SW480 (cell line): ENCODE measurements around the gene NOD2.

Experiments used
- DNase-seq: peaks from one replicate; pipeline ENCODE4 v3.0.0-alpha.2; 2016; ENCODE audit warnings: low spot score

NOD2 gene

DNA sequence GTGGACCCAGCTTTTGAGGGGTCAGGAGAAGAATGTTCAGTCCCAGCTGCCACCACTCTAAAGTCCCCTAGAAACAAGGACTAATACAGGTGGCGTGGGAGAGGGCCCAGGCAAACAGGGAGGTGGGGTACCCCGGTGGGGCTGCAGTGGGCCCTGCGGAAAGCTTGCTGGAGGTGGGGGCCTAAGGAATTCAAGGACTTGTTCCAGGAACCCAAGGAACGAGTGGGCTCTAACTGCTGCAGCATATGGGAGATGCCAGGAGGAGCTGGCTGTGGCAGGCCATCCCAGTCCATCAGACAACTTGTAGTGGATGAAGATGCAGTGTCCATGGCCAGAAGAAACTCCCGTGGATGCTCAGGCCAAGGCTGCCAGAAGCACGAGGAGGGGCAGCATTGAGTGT, 22.9 kb upstream of the NOD2 start:
- no peak for DNase-seq

DNA sequence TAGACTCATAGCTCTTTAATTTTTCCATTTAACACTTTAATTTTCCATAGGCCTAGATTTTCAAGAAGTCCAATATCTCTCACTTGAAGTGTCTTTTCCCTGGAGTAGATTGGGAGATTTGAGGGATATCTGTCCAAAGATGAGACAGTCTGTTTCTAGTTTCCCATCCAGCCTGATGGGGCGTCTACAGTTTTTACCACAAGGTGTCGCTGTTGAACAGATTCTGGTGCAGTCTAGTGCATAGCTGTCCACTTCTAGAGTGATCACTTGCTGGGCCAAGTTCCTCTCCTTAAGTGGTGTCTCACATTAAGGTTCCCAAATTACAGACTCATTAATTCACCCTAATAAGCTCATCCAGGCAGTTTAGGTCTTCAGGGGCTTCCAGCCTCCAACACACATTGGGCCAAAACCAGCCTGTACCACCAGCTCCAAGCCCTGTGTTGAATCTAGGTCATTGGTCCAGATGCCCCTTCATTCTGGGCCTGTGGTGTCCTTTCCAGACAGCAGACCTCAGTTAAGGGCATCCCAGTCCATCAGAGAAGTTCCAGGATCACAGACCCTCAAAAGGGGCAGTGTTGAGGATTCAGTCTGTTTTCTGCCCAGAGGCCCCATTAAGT, 21.7 kb upstream of the NOD2 start:
- no peak for DNase-seq

DNA sequence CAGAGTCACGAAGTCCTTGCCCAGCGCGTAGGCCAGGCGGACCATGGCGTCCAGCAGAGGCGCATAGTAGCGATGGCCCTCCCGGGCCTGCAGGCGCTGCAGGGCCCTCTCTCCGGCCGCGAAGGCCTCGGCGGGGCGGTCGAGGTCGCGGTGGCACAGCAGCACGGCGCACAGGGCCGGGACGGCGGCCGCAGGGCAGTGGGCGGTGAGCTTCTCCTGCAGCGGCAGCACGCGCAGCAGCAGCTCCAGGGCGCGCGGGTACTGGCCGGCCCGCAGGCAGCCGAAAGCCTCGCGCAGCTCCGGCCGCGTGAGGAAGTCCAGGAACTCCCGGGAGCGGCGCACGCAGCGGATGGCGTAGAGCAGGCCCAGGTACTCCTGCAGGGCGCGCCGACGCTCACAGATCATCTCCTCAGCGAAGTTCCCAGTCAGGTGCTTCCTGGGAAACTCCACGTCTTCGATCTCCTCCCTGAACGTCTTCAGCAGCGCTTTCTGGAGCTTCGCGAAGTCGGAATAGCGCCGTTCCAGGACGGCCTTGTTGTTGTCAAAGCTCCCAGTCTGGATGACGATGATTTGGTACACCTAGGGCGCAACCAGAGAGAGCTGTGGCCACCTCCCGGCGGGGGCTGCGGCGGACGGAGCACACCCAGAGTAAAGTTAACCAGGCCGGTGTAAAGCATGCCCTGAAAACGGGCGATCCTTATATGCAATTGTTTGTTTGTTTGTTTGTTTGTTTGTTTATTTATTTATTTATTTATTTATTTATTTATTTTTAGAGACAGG, 19.7 kb upstream of the NOD2 start:
- DNase-seq, result no peak

DNA sequence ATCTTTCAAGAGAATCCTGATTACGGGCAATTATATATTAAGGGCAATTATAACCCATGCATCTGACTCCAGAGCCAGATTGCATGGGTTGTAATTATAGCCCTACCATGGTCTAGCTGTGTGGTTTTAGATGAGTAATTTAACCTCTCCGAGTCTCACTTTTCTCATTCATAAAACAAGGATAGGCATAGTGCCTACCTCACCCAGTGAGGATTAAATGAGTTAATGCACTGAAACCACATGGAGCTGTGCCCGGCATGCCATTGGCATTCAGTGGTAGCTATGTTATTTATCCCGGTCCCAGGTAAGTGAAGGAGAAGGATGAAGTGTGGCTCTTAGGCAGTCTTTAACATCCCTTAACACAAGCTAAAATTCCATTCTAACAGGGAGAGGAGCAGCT, 18.6 kb upstream of the NOD2 start:
- no peak for DNase-seq

DNA sequence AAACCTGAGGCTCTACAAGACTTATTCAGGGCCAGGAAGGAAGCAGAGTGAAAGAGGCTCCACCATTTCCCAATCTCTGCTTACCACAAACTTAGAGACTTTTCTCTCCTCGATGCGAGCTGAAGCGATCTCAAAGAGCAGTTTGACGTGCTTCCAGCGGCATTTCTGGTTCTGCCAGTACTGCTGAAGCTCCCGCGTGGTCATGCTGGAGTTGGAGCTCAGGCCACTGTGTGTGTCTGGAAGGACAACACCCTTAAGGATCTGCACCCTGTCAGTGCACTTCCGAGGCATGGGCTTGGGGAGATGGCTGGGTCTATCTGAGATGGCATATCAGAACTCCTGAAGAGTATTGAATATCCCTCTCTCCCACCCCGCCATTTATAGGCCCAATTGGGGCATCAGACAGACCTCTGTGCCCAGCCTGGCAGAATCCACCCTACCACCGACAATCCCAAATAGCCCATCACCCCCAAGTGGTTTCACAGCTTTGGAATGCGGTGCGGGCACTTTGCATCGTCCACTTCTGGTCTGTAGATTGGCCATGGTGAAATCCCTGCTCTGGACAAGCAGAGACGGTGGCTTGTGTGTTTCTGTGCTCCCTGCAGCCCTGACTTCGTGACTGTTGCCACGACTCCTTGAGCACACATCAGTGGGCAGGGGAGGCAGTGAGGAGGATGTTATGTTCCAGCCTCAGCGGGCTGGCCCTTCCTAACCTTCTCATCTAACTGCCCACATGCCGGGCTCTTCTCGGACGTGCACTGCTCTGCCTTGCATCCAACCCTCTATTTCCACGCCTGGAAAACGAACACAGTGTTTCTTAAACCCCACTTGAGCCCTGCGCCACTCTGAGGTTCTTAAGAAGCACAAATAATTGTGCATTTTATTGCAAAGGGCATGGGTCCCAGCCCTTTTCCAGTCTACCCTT, 17.5 kb upstream of the NOD2 start:
- DNase-seq, result no peak

DNA sequence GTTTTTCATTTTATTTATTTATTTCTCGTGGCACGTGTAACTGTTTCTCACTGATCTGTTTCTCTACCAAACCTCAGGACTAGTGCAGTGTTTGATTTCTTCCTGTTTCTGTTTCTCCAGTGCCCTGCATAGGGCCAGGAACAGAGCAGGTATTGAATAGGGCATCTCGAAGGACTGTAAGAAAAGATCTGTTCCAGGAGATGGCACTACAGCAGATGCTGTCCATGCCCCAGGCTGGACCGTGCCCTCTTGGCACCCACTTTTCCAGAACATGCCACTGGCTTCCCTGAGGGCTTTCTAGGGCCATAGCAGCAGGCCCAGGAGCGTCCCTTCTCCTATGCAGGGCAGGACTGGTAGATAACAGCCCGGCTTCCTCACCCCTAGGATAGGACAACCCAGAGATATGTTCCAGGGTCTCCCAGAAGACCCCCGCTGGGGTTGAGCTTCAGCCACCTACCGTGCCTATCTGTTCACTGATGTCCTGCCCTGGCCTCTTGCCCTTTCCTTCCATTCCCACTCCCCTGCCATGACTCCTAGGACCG, 16.7 kb upstream of the NOD2 start:
- no peak for DNase-seq

DNA sequence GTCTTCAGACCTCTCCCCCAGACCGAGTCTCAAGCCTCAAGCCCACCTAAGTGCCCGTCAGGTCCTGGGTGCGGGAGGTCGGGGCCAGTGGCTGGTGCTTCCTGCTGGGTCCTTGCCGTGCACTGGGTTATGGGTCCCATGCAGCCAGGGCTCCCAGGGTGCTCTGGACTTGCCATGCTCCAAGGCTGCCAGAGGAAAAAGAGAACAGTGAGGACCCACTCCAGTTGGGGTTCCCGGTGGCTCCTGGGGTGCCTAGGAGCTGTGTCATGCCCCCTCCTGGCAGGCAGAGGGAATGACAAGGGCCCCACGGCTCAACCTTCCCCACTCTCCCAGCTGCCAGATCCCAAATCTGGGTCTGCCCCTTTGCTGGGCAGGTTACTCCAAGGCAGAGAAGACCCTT, 16.1 kb upstream of the NOD2 start:
- no peak for DNase-seq

DNA sequence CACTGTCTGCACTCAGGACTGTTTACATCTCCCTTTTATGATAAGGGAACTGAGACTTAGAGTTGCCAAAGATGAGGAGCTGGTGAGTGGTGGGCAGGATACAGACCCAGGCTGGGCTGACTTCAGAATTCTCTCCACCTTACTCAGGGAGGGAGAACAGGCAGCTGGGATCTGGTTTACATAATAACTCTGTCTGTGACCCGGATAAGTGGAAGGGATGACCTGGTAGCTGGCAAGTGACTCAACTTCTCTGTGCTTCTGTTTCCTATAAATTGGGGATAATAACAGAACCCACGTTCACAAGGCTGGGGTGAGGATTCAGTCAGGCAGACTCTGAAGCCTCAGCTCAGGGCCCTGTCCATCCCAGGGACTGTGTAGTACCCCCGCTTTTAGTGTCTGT, 14.9 kb upstream of the NOD2 start:
- DNase-seq, result no peak

DNA sequence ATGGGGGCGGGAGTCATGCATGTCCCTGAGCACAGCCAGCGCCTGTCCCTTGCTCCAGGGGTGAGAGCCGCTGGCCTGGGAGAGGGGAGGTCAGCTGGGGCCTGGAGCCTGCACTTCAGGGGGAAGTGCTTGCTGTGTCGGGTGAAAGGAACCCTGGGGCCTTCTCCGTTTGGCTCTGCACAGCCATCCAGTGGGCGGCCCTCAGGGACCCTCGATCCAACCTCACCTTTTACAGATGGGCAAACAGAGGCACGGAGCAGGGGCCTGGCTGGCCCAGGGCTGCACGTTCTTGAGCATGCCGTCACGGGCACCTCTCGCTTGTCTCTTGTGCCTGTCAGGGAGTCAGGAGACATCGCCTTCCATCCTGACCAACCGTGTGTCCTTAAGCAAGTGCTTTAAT, 14.1 kb upstream of the NOD2 start:
- no peak for DNase-seq

DNA sequence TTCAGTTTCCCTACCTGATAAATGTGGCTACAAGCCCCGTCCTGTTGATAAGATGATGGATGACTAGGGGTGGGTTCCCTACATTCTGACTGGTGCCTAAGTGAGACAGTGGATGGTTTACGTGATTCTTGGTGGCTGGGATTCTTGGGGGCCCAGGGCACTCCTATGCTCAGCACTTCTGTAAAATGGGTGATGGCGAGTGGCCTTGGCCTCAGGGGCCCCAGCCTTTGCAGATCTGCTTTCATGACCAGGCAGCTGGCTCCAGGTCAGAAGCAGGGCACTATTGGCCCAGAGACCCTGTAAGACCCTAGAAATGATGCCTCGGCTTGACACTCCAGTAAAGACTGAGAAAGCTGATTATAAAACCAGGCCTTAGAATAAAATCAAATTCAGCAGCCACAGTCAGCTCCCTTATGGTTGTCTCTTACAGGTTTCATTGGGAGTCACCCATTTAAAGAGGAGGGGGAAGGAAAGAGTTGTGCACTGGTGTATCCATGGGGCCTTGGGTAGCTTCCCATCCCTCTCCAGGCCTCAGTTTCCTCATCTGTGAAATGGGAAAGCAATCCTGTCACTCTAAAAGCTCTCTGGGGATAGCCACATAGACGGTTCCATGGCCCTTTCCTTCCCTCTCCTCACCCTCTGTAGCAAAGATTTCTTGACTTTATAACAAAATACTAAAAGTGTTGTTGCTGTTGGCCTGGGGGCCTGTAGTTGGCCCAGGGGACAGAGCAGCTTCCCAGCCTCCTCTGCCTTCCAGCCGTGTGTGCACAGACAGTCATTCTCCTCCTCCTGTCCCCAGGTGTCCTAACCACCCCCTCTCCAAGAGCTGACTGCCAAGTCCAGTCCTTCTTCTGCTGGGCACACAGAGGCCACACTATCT, 13.5 kb upstream of the NOD2 start:
- no peak for DNase-seq

DNA sequence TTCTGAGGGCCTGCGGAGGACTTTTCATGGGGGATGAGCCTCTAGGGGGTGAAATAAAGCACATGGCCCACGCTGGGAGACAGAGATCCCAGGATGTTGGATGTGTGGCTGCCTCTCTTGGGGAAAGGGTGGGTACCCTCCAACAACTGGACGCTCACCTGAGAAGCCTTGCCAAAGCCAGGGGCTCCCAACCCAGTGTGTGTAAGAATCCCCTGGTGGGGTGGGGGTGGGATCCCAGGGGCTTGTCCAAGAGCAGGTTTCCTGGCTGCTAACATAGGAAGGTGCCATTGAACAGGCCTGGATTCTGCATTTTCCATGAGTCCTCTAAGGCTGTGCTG, 12.9 kb upstream of the NOD2 start:
- no peak for DNase-seq

DNA sequence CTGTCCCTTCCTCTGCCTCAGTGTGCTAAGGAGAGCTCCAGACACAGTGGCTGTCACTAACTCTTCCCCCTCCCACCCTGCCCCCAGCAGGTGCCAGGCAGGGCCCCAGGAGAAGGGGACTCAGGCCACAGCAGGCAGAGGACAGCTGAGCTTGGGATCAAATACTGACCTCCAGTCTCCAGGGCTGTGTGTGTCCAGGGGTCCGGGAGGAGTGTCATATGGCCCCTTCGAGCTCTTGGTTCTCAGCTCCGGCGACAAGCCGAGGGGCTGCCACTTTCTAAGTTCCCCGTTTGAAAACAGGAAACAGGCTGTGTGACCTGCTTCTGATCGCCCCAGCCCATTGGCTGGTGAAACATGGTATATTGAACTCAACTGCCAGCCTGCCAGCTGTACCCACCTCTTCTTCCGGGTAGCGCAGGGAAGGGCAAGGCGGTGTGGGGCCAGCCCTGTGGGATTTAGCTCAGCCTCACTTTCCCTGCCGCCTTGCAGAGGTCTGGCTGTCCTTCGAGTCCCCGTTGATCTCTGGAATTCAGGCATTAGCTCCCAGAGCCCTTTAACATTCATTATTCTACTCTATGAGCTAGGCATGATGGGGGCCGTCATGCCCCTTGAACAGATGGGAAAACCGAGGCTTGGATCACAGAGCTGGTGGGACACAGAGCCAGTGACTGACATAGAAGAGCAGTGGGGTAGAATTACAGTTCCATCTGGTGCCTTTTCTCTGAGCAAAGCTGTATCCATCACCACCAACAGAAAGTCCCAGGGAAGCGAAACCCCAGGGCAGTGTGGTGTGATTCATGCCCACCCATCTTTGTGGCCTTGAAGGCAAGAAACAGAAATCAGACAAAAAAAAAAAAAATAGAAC, 12.2 kb upstream of the NOD2 start, which contains the start of gene SNX20:
Gene SNX20 (minus strand): TSS at position 292 of the 865 bp plus-strand sequence. CDS start 3,786 bp downstream, outside the sequence.
- DNase-seq, result no peak

DNA sequence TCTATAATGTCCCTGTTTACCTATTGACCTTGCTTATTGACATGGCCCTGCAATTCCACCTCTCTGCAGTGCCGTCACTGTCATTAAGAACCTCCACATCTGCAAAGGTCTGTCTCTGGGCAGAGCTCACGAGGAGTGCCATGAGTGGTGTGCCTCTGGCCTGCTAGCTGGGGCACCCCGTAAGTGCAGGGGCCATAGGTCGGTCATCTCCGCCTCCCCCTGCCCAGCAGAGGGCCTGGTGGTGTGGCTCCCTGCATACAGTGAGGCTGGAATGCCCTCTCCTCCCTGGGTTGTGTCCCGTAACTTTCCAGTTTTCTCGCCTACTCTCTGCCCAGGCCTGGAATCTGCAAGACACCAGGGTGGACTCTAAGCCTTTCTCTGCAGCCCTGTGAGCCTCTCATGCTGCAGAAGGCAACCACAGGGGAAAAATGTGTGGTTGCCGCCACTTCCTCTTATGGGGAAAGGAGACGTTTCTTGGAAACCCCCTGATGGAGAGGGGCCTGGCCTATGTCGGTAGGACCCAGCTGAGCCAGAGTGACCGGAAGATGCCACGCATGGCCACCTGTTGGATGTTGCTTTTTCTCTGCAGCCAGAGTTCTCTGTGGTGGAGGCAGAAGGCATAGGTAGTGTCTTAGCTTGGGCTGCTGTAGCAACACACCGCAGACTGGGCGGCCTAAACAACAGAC, 9.6 kb upstream of the NOD2 start:
- no peak for DNase-seq

DNA sequence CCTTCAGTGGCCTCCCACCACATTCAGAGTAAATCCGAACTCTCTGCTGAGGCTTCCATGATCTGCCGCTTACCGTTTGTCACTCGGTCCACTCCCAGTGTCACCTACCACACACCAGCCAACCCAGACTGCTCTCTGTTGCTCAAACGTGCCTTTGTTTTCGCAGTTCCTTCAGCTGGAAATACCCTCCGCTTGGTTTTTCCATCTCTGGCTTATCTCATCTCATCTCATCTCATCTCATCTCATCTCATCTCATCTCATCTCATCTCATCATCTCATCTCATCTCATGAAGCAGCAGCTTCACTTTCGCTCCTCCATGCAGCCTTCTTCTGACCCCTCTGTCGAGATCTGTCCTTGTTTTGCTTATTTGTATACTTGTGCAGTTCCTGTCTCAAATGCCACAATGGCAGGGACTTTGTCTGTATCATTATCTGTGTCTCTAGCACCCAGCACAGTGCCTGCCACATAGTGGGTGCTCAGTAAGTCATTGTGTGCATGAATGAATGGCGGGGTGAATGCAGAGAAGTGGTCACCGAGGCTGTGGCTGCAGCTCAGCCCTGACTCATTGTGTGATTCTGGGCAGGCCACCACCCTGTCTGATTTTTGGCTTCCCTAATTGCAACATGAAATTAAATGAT, 8.5 kb upstream of the NOD2 start:
- no peak for DNase-seq

DNA sequence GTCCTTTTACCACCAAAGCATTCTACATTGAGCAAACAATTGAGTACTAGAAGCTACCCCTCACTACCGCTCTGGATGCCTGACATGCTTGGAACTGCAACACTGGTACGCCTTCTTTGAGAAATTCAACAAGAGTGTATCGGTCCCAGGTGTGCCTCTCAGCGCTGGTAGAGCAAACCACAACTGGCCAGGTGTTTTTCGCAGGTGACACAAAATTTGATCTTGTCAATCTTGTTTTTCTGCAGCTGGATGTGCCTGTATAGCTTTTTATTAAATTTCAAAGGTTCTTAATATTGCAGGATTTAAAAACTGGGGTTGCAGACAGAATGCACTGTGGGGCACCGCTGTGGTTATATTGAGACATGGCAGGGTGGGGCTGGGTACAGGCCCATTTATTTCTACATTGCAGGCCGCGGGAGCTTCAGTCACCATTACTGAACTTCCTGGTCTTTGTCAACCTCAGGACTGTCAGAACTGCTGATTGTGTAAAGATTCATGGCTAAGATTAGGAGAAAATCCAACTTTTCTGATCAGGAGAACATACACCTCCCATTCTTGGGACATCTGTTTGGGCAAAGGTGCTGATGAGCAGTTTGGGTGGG, 7.8 kb upstream of the NOD2 start:
- DNase-seq, result no peak

DNA sequence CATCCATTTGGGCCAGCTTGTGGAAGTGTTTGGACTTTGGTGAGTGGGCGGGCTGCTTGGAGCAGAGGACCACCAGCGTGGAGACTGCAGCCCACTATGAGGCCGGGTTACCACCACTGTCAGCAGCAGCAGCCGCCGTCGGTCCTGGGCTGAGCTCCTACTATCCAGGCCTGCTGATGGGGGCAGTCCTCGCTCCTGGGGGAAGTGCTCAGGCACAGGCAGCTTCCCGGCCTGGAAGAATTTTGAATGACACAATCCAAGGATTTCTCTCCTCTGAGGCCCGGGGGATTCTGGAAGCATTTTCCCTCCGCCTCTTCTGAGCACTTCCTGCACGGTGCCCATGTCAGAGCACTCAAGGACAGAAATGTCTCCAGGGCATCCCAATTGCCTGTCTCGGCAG, 5.3 kb upstream of the NOD2 start:
- DNase-seq, result no peak

DNA sequence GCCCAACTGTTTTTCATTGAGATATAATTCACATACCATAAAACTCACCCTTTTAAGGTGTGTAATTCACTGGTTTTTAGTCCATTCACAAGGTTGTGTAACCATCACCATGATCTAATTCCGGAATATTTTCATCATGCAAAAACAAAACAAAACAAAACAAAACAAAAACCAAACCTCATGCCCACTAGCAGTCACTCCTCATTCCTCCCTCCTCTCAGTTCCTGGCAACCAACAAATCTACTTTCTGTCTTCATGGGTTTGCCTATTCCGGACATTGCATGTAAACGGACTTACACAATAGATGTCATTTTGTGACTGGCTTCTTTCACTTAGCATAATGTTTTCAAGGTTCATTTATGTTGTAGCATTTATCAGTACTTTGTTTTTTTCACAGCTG, 4.5 kb upstream of the NOD2 start:
- no peak for DNase-seq

DNA sequence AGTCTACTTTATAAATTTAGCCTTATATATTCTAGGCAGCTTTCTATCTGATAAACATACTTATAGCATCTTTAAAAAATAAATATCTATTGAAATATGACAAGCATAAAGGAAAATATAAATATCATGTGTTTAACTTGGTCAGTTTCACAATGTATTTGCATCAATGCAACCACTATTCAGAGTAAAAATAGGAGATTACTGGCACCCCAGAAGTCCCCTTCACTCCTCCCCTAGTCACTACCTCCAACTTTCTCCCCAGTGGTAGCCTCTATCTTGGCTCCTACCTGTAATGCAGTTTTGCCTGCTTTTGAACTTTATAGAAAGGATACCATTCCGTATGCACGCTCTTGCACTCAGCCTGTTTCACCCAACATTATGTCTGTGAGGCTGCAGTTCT, 3.2 kb upstream of the NOD2 start:
- no peak for DNase-seq

DNA sequence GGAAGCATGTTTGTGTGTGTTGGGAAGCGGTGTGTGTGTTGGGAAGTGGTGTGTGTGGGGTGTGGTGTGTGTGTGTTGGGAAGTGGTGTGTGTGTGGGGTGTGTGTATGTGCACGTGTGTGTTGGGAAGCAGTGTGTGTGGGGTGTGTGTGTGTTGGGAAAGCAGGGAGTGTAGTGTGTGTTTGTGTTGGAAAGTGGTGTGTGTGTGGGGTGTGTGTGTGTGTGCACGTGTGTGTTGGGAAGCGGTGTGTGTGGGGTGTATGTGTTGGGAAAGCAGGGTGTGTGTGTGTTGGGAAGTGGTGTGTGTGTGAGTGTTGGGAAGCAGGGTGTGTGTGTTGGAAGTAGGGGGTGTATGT, 785 bp upstream of the NOD2 start:
- no peak for DNase-seq
